OCI-LY7 (cell line): ENCODE results near the gene ARRB1. TPM values are rescaled to one million over a fixed set of nuclear protein-coding genes. Genes with fewer than 3 reads are reported as not detected.

ENCODE experiments used
- BruUV-seq: library from RNA; stranded (reverse); fragments of 400-500 nt; replicated peaks from 2 replicates; lab custom pipeline; 2021; lab: Mats Ljungman, UMichigan
- CTCF ChIA-PET: fragments of 300-600 bp; sonication (Branson Sonifier 250); formaldehyde crosslinking; loops from one replicate; lab custom pipeline; 2022; ENCODE audit warnings: antibody characterized with exemption; ENCODE audit not compliant: unreplicated experiment; lab: Charles Lee
- POLR2A ChIA-PET: fragments of 300-600 bp; sonication (Branson Sonifier 250); formaldehyde crosslinking; loops from one replicate; lab custom pipeline; 2022; ENCODE audit warnings: antibody characterized with exemption; lab: Charles Lee
- DNase-seq: peaks from one replicate; pipeline ENCODE4 v3.0.0-alpha.2; 2015; ENCODE audit warnings: low spot score
- H2AFZ ChIP-seq: fragments of 200-600 bp; sonication (generic), shearing (Covaris generic); 2 replicates; pipeline ENCODE4 v1.6.1; 2014; ENCODE audit warnings: mild to moderate bottlenecking, antibody characterized with exemption, low read length, moderate library complexity
- H3K27ac ChIP-seq: fragments of 200-600 bp; sonication (generic); 2 replicates; pipeline ENCODE4 v1.5.1; 2014; ENCODE audit warnings: mixed run types, low read depth, mild to moderate bottlenecking, moderate library complexity, low read length, inconsistent platforms; ENCODE audit not compliant: poor library complexity, severe bottlenecking
- H3K36me3 ChIP-seq: fragments of 200-600 bp; sonication (generic); 2 replicates; pipeline ENCODE4 v1.6.1; 2014; ENCODE audit warnings: mild to moderate bottlenecking, antibody characterized with exemption, low read length, moderate library complexity, mixed read lengths; ENCODE audit not compliant: insufficient read depth
- H3K4me1 ChIP-seq: fragments of 200-600 bp; sonication (generic); 2 replicates; pipeline ENCODE4 v1.5.1; 2014; ENCODE audit warnings: mild to moderate bottlenecking, low read length; ENCODE audit not compliant: insufficient read depth, poor library complexity, severe bottlenecking
- H3K4me2 ChIP-seq: fragments of 200-600 bp; sonication (generic); 2 replicates; pipeline ENCODE4 v1.6.1; 2014; ENCODE audit warnings: mild to moderate bottlenecking, low read length
- H3K4me3 ChIP-seq: fragments of 200-600 bp; sonication (generic); 2 replicates; pipeline ENCODE4 v1.5.1; 2014; ENCODE audit warnings: mild to moderate bottlenecking, low read depth, low read length; ENCODE audit not compliant: poor library complexity, severe bottlenecking
- H3K79me2 ChIP-seq: fragments of 200-600 bp; sonication (generic); 2 replicates; pipeline ENCODE4 v1.6.1; 2016; ENCODE audit warnings: low read depth, mild to moderate bottlenecking, low read length, moderate library complexity, mixed read lengths; ENCODE audit not compliant: insufficient read depth
- H3K9me2 ChIP-seq: fragments of 200-600 bp; sonication (generic); 2 replicates; pipeline ENCODE4 v1.6.1; 2016; ENCODE audit warnings: mild to moderate bottlenecking, low read length, mixed read lengths; ENCODE audit not compliant: insufficient read depth
- H3K9me3 ChIP-seq: fragments of 200-600 bp; sonication (generic); 2 replicates; pipeline ENCODE4 v1.6.1; 2014; ENCODE audit warnings: mild to moderate bottlenecking, mixed run types, low read length, mixed read lengths
- H4K20me1 ChIP-seq: fragments of 200-600 bp; sonication (generic); 2 replicates; pipeline ENCODE4 v1.6.1; 2014; ENCODE audit warnings: mild to moderate bottlenecking, antibody characterized with exemption, low read length, moderate library complexity, mixed read lengths; ENCODE audit not compliant: insufficient read depth
- CTCF ChIP-seq: fragments of 200-600 bp; sonication (generic); conservative IDR thresholded peaks from 2 replicates; pipeline ENCODE4 v1.5.1; 2014; ENCODE audit warnings: mild to moderate bottlenecking, antibody characterized with exemption, low read length, moderate library complexity, mixed read lengths
- EZH2phosphoT487 ChIP-seq: fragments of 200-600 bp; sonication (generic); IDR thresholded peaks from 2 replicates; pipeline ENCODE4 v1.6.1; 2018; ENCODE audit warnings: low read depth, borderline replicate concordance, mild to moderate bottlenecking, mixed run types, antibody characterized with exemption, low read length, moderate library complexity, mixed read lengths
- intact Hi-C: fragments of 100-400 bp; cut with micrococcal nuclease; formaldehyde crosslinking; loops from one replicate; pipeline ENCODE4 v1.10.0; 2022; ENCODE audit not compliant: unreplicated experiment
- total RNA-seq, 2 experiments: library from RNA; depleted of rRNA in 1 of 2; stranded (reverse); fragments of >200 nt in 1 of 2; shearing (Covaris generic) in 1 of 2; gene quantifications; 2 replicates each; pipeline ENCODE4 v1.2.3, GENCODE V29; 2014 to 2022

Gene ARRB1
- total RNA-seq, 2 experiments from 2014 or later = not detected

GRCh38 chr11:75389276-75389605 lies 37.8 kb upstream of the ARRB1 start:
- Histone ChIP-seq H4K20me1 (no peaks in the 10 kb centered on the region), H3K36me3 (no peaks in the 10 kb centered on the region), H3K4me2 (no peak overlapping the region), H3K9me2 (no peaks in the 10 kb centered on the region), H3K9me3 (no peaks in the 10 kb centered on the region), H2AFZ (no peak overlapping the region), H3K27ac (no peak overlapping the region), H3K4me1 (no peaks in the 10 kb centered on the region), H3K79me2 (no peaks in the 10 kb centered on the region), H3K4me3 (no peak overlapping the region)
- CTCF ChIA-PET = no interaction called here
- BruUV-seq = no TSS peak
- intact Hi-C loops = loop anchor here (2.0 kb wide), 1 partner anchor 36 kb away; no protein-coding TSS in a partner anchor
- DNase-seq = no peak
- POLR2A ChIA-PET = no interaction called here
- TF ChIP-seq EZH2phosphoT487 (no peak), CTCF (no peak)

GRCh38 chr11:75388386-75389275 lies 37.2 kb upstream of the ARRB1 start:
- Histone ChIP-seq H3K9me2 (no peaks in the 10 kb centered on the region), H2AFZ (no peak overlapping the region), H3K4me1 (no peaks in the 10 kb centered on the region), H3K9me3 (no peaks in the 10 kb centered on the region), H3K4me3 (no peak overlapping the region), H3K36me3 (no peaks in the 10 kb centered on the region), H3K79me2 (no peaks in the 10 kb centered on the region), H4K20me1 (no peaks in the 10 kb centered on the region), H3K4me2 (no peak overlapping the region), H3K27ac (no peak overlapping the region)
- intact Hi-C loops = loop anchor here (1.0 to 2.0 kb wide), 2 partner anchors 36 to 144 kb away; no protein-coding TSS in a partner anchor
- TF ChIP-seq CTCF = peak; percentile 91
- TF ChIP-seq EZH2phosphoT487 = no peak
- DNase-seq = peak; percentile 70
- ChIA-PET CTCF (no interaction called here), POLR2A (no interaction called here)
- BruUV-seq = no TSS peak

- H3K4me2 ChIP-seq = no peak overlapping the region
- ChIA-PET POLR2A (no interaction called here), CTCF (no interaction called here)
- no peak overlapping the region for H3K27ac ChIP-seq
- H3K9me3 ChIP-seq = no peaks in the 10 kb centered on the region
- BruUV-seq = no TSS peak
- H3K9me2 ChIP-seq = no peaks in the 10 kb centered on the region
- H2AFZ ChIP-seq = no peak overlapping the region
- H3K4me1 ChIP-seq = no peaks in the 10 kb centered on the region
- no peaks in the 10 kb centered on the region for H3K36me3 ChIP-seq
- no peaks in the 10 kb centered on the region for H4K20me1 ChIP-seq
- no peaks in the 10 kb centered on the region for H3K79me2 ChIP-seq
- H3K4me3 ChIP-seq = no peak overlapping the region
- DNase-seq = no peak
- TF ChIP-seq CTCF (no peak), EZH2phosphoT487 (no peak)
- intact Hi-C loops = loop anchor here (1.0 to 2.0 kb wide), 2 partner anchors 37 to 144 kb away; no protein-coding TSS in a partner anchor
Observed at GRCh38 chr11:75387736-75388294, 36.4 kb upstream of the ARRB1 start.
